ENCODE measurements around the gene ITGA2B. TPM values are rescaled to one million over a fixed set of nuclear protein-coding genes. Genes with fewer than 3 reads are reported as not detected.
"Not testable (repeated sequence)": the region's sequence is repeated elsewhere in the genome, so short reads cannot be mapped to it uniquely, and the experiment has no call there.

The ITGA2B gene
- total RNA-seq, 5 donors from 2014 or later (not counting 1 experiment from before 2014, with no cell fraction given) = 0.41 to 3.9 (median 1.1) TPM

GRCh38 chr17:44346064-44346844, 43.2 kb downstream of the ITGA2B start:
- Histone ChIP-seq H3K27ac (ENCODE audit: low read length) (no peak overlapping the region), H3K27me3 (replicated peaks in 1 of 2; ENCODE audit: control insufficient read depth in 2 of 2, extremely low read depth in 1 of 2, insufficient read depth in 2 of 2, low read length in 1 of 2) (peaks cover 0 to 8% of the 10 kb centered on the region in 2 experiments), H3K36me3 (ENCODE audit: control insufficient read depth in 2 of 2, extremely low read depth in 1 of 2, insufficient read depth in 1 of 2, low read length in 1 of 2) (no peaks in the 10 kb centered on the region), H3K9me3 (no peaks in the 10 kb centered on the region), H3K4me1 (ENCODE audit: control insufficient read depth in 1 of 2, extremely low read depth in 1 of 2, insufficient read depth in 2 of 2, low read length in 2 of 2) (peaks cover 2 to 27% of the 10 kb centered on the region in 2 experiments), H3K4me3 (ENCODE audit: control insufficient read depth in 1 of 2, extremely low read depth in 1 of 2, low read length in 1 of 2) (peak overlapping the region in 1 of 2 donors; percentile 72)
- POLR2A ChIA-PET = interaction anchor here in 1 of 2 donors (0.6 kb wide), 1 partner anchor 259 kb away, joined by 4 read pairs; no protein-coding TSS in a partner anchor
- H3K9me3 Mint-ChIP-seq = no peaks in the 10 kb centered on the region
- DNase-seq = no peak
- no peak for ATAC-seq (replicated peaks in 1 of 4)
- H3K27ac Mint-ChIP-seq = peak overlapping the region; percentile 63 to 81
- 67% methylated on average over 5 of the region's 13 CpGs for WGBS (ENCODE audit: insufficient coverage)
- H3K4me3 Mint-ChIP-seq = peak overlapping the region; percentile 89 to 95 (median 91)
- H3K36me3 Mint-ChIP-seq = no peaks in the 10 kb centered on the region
- H3K27me3 Mint-ChIP-seq = peaks cover under 1 to 4% of the 10 kb centered on the region in 2 donors
- CTCF ChIA-PET = interaction anchor here (0.6 to 1.4 kb wide), 9 partner anchors 15 to 409 kb away, joined by 3 to 6 read pairs (median 4); partner anchors contain the start of genes FAM171A2 (in 1 of the 2) and TMUB2 (in 1 of the 2)
- H3K4me1 Mint-ChIP-seq = peaks cover 16 to 33% (median 28%) of the 10 kb centered on the region in 3 donors

DNA sequence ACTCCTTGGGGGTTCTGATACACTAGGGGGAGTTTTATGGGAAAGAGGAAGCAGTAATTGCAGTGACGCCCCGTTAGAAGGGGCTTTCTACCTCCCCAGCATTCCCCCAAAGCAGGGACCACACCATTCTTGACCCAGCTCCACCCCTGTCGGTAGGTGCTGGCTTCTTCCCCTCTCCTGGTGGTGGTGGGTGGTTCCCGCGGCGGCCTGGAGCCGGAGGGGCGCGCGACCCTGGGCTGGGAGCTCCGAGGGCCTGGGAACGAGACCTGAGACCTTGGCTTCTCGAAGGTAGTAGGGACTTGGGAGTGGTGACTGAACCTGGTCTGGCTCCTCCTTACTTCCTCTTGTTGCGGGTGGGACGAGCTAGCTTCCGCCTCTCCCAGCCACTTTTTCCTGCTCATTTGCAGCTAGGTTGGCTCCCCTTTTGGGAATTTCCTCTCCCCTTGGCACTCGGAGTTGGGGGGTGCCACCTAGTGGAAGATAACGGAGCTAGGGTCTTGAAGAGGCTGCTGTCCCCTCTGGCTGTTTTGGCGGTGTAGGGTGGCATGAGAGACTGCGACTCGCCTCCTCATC, 43.9 kb downstream of the ITGA2B start:
- peak overlapping the region; percentile 89 to 95 (median 91) for H3K4me3 Mint-ChIP-seq
- H3K4me1 Mint-ChIP-seq = peaks cover 16 to 30% (median 25%) of the 10 kb centered on the region in 3 donors
- WGBS (ENCODE audit: insufficient coverage) = no CpG with 5 or more reads among the region's 21 CpGs
- ATAC-seq (replicated peaks in 1 of 4) = peak; percentile 44 to 47 (median 45)
- Histone ChIP-seq H3K27ac (ENCODE audit: low read length) (peak overlapping the region; percentile 8), H3K36me3 (ENCODE audit: control insufficient read depth in 2 of 2, extremely low read depth in 1 of 2, insufficient read depth in 1 of 2, low read length in 1 of 2) (no peaks in the 10 kb centered on the region), H3K9me3 (no peaks in the 10 kb centered on the region), H3K4me1 (ENCODE audit: control insufficient read depth in 1 of 2, extremely low read depth in 1 of 2, insufficient read depth in 2 of 2, low read length in 2 of 2) (peaks cover 2 to 21% of the 10 kb centered on the region in 2 experiments), H3K4me3 (ENCODE audit: control insufficient read depth in 1 of 2, extremely low read depth in 1 of 2, low read length in 1 of 2) (peak overlapping the region; percentile 72 to 98), H3K27me3 (replicated peaks in 1 of 2; ENCODE audit: control insufficient read depth in 2 of 2, extremely low read depth in 1 of 2, insufficient read depth in 2 of 2, low read length in 1 of 2) (peaks cover 0 to 8% of the 10 kb centered on the region in 2 experiments)
- no peaks in the 10 kb centered on the region for H3K36me3 Mint-ChIP-seq
- peaks cover 4 to 10% of the 10 kb centered on the region in 2 donors for H3K27me3 Mint-ChIP-seq
- H3K27ac Mint-ChIP-seq = peak overlapping the region; percentile 63 to 81
- ChIA-PET POLR2A (interaction anchor here in 1 of 2 donors (0.6 kb wide), 1 partner anchor 258 kb away, joined by 4 read pairs; no protein-coding TSS in a partner anchor), CTCF (interaction anchor here (0.6 to 1.4 kb wide), 13 partner anchors 14 to 159 kb away, joined by 3 to 6 read pairs (median 3); partner anchors contain the start of genes FAM171A2 (in 1 of the 2) and TMUB2 (in 1 of the 2))
- DNase-seq = peak in 19 of 35 experiments; percentile 19 to 69 (median 35)
- no peaks in the 10 kb centered on the region for H3K9me3 Mint-ChIP-seq

- H3K4me3 ChIP-seq (ENCODE audit: control insufficient read depth in 1 of 2, extremely low read depth in 1 of 2, low read length in 1 of 2) = peak within 1 kb of the TSS; percentile 72 to 98
- H3K4me1 ChIP-seq (ENCODE audit: control insufficient read depth in 1 of 2, extremely low read depth in 1 of 2, insufficient read depth in 2 of 2, low read length in 2 of 2) = peaks cover 2 to 21% of the 10 kb centered on the region in 2 experiments
- peaks cover 4 to 10% of the 10 kb centered on the region in 2 donors for H3K27me3 Mint-ChIP-seq
- 5% methylated on average over 12 of the region's 26 CpGs for WGBS (ENCODE audit: insufficient coverage)
- H3K4me1 Mint-ChIP-seq = peaks cover 16 to 30% (median 24%) of the 10 kb centered on the region in 3 donors
- H3K9me3 Mint-ChIP-seq = no peaks in the 10 kb centered on the region
- peak; percentile 98 to 99 (median 98) for ATAC-seq (replicated peaks in 1 of 4)
- H3K27me3 ChIP-seq (replicated peaks in 1 of 2; ENCODE audit: control insufficient read depth in 2 of 2, extremely low read depth in 1 of 2, insufficient read depth in 2 of 2, low read length in 1 of 2) = peaks cover 0 to 8% of the 10 kb centered on the region in 2 experiments
- DNase-seq = peak; percentile 60 to 89 (median 77)
- H3K36me3 ChIP-seq (ENCODE audit: control insufficient read depth in 2 of 2, extremely low read depth in 1 of 2, insufficient read depth in 1 of 2, low read length in 1 of 2) = no peaks in the 10 kb centered on the region
- CTCF ChIA-PET = interaction anchor here (0.5 to 1.4 kb wide), 13 partner anchors 14 to 579 kb away, joined by 3 to 6 read pairs (median 3); partner anchors contain the start of genes FAM171A2 (in 1 of the 2) and TMUB2 (in 1 of the 2)
- POLR2A ChIA-PET = no interaction called here
- no peaks in the 10 kb centered on the region for H3K36me3 Mint-ChIP-seq
- peak within 1 kb of the TSS; percentile 63 to 81 for H3K27ac Mint-ChIP-seq
- no peaks in the 10 kb centered on the region for H3K9me3 ChIP-seq
- H3K27ac ChIP-seq (ENCODE audit: low read length) = peak within 1 kb of the TSS; percentile 8
- H3K4me3 Mint-ChIP-seq = peak within 1 kb of the TSS; percentile 89 to 95 (median 91)
Measured at GRCh38 chr17:44344939-44345453, 44.5 kb downstream of the ITGA2B start, which contains the start of gene GRN. Gene GRN, plus strand, starts transcription at chr17:44345302. Its CDS starts 3,863 bp downstream, at chr17:44349165.

DNA sequence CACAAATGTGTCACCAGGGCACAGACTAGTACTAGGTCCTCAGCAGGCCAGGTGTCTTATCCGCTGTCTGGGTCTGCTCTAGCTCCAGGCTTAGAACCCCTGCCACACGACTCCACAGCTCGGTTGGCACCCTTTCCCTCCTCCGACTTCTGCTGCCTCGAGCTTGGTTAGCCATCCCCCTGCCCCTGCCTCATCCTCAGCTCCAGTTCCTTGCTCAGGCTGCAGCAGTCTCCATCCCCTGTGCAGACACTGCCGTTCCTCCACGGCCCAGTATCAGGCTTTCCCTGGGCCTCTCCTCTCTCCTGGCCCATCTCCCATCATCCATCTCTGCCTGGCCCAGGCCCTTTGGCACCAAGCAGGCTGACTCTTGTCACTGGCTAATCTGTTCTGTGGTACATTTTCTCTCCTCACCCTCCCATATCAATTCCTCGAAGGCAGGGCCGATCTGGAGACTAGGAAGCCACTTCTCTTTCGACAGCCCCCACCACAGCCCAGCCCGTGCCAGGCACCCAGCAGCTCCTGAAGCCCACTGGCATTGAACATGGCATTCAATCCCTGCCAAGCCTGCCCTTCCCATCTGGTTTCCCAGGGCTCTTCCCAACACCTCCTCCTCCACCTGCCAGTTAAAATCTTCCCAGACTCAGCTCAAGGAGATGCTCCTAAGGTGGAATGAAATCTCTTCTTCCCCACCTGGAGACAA, 45.8 kb downstream of the ITGA2B start:
- peaks cover 16 to 29% (median 24%) of the 10 kb centered on the region in 3 donors for H3K4me1 Mint-ChIP-seq
- H3K36me3 Mint-ChIP-seq = no peaks in the 10 kb centered on the region
- no peak overlapping the region for H3K27ac Mint-ChIP-seq
- H3K27me3 Mint-ChIP-seq = peaks cover 5 to 10% of the 10 kb centered on the region in 2 donors
- DNase-seq (no peak), ATAC-seq (replicated peaks in 1 of 4) (no peak)
- 90% methylated on average over 11 of the region's 11 CpGs for WGBS (ENCODE audit: insufficient coverage)
- Histone ChIP-seq H3K9me3 (no peaks in the 10 kb centered on the region), H3K4me1 (ENCODE audit: control insufficient read depth in 1 of 2, extremely low read depth in 1 of 2, insufficient read depth in 2 of 2, low read length in 2 of 2) (peaks cover 2 to 21% of the 10 kb centered on the region in 2 experiments), H3K36me3 (ENCODE audit: control insufficient read depth in 2 of 2, extremely low read depth in 1 of 2, insufficient read depth in 1 of 2, low read length in 1 of 2) (no peaks in the 10 kb centered on the region), H3K27ac (ENCODE audit: low read length) (no peak overlapping the region), H3K27me3 (replicated peaks in 1 of 2; ENCODE audit: control insufficient read depth in 2 of 2, extremely low read depth in 1 of 2, insufficient read depth in 2 of 2, low read length in 1 of 2) (peaks cover 0 to 10% of the 10 kb centered on the region in 2 experiments), H3K4me3 (ENCODE audit: control insufficient read depth in 1 of 2, extremely low read depth in 1 of 2, low read length in 1 of 2) (no peak overlapping the region)
- no peaks in the 10 kb centered on the region for H3K9me3 Mint-ChIP-seq
- CTCF ChIA-PET = no interaction called here
- H3K4me3 Mint-ChIP-seq = peak overlapping the region in 1 of 3 donors; percentile 6
- POLR2A ChIA-PET = no interaction called here

- Histone ChIP-seq H3K4me1 (ENCODE audit: control insufficient read depth in 1 of 2, extremely low read depth in 1 of 2, insufficient read depth in 2 of 2, low read length in 2 of 2) (peaks cover 0 to 11% of the 10 kb centered on the region in 2 experiments), H3K27me3 (replicated peaks in 1 of 2; ENCODE audit: control insufficient read depth in 2 of 2, extremely low read depth in 1 of 2, insufficient read depth in 2 of 2, low read length in 1 of 2) (peaks cover 0 to 17% of the 10 kb centered on the region in 2 experiments)
- H3K9me3 ChIP-seq; H3K27ac Mint-ChIP-seq; H3K4me3 ChIP-seq (ENCODE audit: control insufficient read depth in 1 of 2, extremely low read depth in 1 of 2, low read length in 1 of 2); H3K27ac ChIP-seq (ENCODE audit: low read length); H3K4me3 Mint-ChIP-seq; ATAC-seq (replicated peaks in 1 of 4); POLR2A ChIA-PET; CTCF ChIA-PET; DNase-seq; H3K36me3 ChIP-seq (ENCODE audit: control insufficient read depth in 2 of 2, extremely low read depth in 1 of 2, insufficient read depth in 1 of 2, low read length in 1 of 2); H3K9me3 Mint-ChIP-seq; H3K36me3 Mint-ChIP-seq: not testable (repeated sequence)
- H3K27me3 Mint-ChIP-seq = peaks cover 7 to 10% of the 10 kb centered on the region in 2 donors
- peaks cover 6 to 14% (median 13%) of the 10 kb centered on the region in 3 donors for H3K4me1 Mint-ChIP-seq
- WGBS (ENCODE audit: insufficient coverage) = 100% methylated on average over 2 of the region's 5 CpGs
Measured at GRCh38 chr17:44340553-44340952, 48.9 kb downstream of the ITGA2B start.

Measured in T-cell (primary cell).